ENCODE results near the gene TRABD2B.

Gene TRABD2B

GRCh38 chr1:47870480-47870879 lies 126.7 kb downstream of the TRABD2B start:
- TF ChIP-seq NFIC (IDR thresholded peaks at IDR 0.05) (no peak), EP300 (IDR thresholded peaks at IDR 0.05; ENCODE audit: borderline replicate concordance) (no peak), TEAD4 (IDR thresholded peaks at IDR 0.05) (no peak), FOXM1 (IDR thresholded peaks at IDR 0.05; ENCODE audit: borderline replicate concordance, low read depth) (no peak), EGR1 (IDR thresholded peaks at IDR 0.05) (no peak), ZBTB7A (IDR thresholded peaks at IDR 0.05; ENCODE audit: low read depth) (no peak), YY1 (IDR thresholded peaks at IDR 0.05; ENCODE audit: low read depth) (no peak), CREB1 (IDR thresholded peaks at IDR 0.05; ENCODE audit: low read depth) (no peak), RAD21 (IDR thresholded peaks at IDR 0.05; ENCODE audit: low read depth) (no peak)
- TF ChIP-seq, protein P1, sequence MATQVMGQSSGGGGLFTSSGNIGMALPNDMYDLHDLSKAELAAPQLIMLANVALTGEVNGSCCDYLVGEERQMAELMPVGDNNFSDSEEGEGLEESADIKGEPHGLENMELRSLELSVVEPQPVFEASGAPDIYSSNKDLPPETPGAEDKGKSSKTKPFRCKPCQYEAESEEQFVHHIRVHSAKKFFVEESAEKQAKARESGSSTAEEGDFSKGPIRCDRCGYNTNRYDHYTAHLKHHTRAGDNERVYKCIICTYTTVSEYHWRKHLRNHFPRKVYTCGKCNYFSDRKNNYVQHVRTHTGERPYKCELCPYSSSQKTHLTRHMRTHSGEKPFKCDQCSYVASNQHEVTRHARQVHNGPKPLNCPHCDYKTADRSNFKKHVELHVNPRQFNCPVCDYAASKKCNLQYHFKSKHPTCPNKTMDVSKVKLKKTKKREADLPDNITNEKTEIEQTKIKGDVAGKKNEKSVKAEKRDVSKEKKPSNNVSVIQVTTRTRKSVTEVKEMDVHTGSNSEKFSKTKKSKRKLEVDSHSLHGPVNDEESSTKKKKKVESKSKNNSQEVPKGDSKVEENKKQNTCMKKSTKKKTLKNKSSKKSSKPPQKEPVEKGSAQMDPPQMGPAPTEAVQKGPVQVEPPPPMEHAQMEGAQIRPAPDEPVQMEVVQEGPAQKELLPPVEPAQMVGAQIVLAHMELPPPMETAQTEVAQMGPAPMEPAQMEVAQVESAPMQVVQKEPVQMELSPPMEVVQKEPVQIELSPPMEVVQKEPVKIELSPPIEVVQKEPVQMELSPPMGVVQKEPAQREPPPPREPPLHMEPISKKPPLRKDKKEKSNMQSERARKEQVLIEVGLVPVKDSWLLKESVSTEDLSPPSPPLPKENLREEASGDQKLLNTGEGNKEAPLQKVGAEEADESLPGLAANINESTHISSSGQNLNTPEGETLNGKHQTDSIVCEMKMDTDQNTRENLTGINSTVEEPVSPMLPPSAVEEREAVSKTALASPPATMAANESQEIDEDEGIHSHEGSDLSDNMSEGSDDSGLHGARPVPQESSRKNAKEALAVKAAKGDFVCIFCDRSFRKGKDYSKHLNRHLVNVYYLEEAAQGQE (IDR thresholded peaks at IDR 0.05; ENCODE audit: low read depth), result no peak
- TF ChIP-seq, protein P2, sequence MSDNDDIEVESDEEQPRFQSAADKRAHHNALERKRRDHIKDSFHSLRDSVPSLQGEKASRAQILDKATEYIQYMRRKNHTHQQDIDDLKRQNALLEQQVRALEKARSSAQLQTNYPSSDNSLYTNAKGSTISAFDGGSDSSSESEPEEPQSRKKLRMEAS (IDR thresholded peaks at IDR 0.05), result no peak

DNA sequence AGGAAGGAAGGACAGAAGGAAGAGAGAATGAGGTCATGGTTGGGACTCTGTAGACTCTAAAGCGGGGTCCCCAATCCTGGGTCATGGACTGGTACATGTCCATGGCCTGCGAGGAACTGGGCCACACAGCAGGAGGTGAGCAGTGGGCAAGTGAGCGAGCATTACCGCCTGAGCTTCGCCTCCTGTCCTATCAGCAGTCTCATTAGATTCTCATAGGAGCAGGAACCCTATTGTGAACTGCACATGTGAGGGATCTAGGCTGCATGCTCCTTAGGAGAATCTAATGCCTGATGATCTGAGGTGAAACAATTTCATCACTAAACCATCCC lies 128.9 kb downstream of the TRABD2B start:
- TF ChIP-seq CREB1 (IDR thresholded peaks at IDR 0.05; ENCODE audit: low read depth) (no peak), RAD21 (IDR thresholded peaks at IDR 0.05; ENCODE audit: low read depth) (no peak), FOXM1 (IDR thresholded peaks at IDR 0.05; ENCODE audit: borderline replicate concordance, low read depth) (no peak), EP300 (IDR thresholded peaks at IDR 0.05; ENCODE audit: borderline replicate concordance) (no peak), TAF1 (IDR thresholded peaks at IDR 0.05; ENCODE audit: low read depth) (no peak), TEAD4 (IDR thresholded peaks at IDR 0.05) (no peak), ZBTB7A (IDR thresholded peaks at IDR 0.05; ENCODE audit: low read depth) (no peak), YY1 (IDR thresholded peaks at IDR 0.05; ENCODE audit: low read depth) (no peak)
- TF ChIP-seq, protein P3, sequence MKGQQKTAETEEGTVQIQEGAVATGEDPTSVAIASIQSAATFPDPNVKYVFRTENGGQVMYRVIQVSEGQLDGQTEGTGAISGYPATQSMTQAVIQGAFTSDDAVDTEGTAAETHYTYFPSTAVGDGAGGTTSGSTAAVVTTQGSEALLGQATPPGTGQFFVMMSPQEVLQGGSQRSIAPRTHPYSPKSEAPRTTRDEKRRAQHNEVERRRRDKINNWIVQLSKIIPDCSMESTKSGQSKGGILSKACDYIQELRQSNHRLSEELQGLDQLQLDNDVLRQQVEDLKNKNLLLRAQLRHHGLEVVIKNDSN (IDR thresholded peaks at IDR 0.05), result no peak

DNA sequence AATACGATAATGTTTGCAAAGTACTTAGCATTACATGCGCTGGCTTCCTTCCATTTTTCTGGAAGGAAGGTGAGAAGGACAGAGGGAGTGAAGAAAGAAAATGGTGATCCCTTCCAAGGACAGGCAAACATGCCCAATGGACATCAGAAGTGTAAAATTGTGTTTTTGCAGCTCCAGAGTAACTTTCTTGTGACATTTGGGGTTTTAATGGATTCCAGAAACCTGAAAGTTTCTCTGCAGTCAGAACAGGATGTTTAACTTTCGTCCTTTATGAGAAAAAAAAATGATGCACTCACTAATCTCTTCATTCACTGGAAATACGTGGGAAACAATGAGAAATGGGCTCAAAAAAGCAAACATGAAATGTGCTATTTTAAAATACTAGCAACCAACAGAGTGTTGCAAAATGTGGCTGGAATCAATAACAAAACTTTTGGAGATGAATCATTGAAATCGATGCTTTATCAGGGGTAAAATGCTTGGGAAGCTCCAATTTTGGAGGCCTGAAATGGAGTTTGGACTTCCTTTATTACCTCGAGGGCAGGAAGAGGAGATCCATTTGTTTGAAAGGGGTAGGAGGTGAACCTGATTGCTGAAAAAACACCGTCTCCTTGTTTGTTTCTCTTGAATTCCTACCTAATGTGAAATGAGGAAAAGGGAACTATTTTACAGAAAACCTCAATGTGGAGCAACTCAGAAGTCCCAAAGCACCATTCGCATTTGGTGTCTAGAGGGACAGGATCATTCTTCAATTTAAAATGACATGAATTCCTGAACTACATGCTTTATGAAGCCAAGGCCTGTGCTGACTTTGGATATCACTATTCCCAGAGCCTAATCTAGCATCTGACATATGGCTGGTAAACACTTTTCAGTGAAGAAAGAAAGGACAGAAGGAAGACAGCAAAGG lies 129.5 kb downstream of the TRABD2B start:
- no peak for TF ChIP-seq TEAD4 (IDR thresholded peaks at IDR 0.05)
- TF ChIP-seq CREB1 (IDR thresholded peaks at IDR 0.05; ENCODE audit: low read depth), result no peak
- TF ChIP-seq YY1 (IDR thresholded peaks at IDR 0.05; ENCODE audit: low read depth), result no peak
- no peak for TF ChIP-seq NFIC (IDR thresholded peaks at IDR 0.05)
- TF ChIP-seq TCF12 (IDR thresholded peaks at IDR 0.05; ENCODE audit: low read depth), result no peak
- TF ChIP-seq RAD21 (IDR thresholded peaks at IDR 0.05; ENCODE audit: low read depth), result no peak
- TF ChIP-seq, protein P2 (IDR thresholded peaks at IDR 0.05), result no peak
- no peak for TF ChIP-seq CEBPB (IDR thresholded peaks at IDR 0.05)
- TF ChIP-seq FOXM1 (IDR thresholded peaks at IDR 0.05; ENCODE audit: borderline replicate concordance, low read depth), result no peak
- TF ChIP-seq, protein P1 (IDR thresholded peaks at IDR 0.05; ENCODE audit: low read depth), result no peak
- TF ChIP-seq TAF1 (IDR thresholded peaks at IDR 0.05; ENCODE audit: low read depth), result no peak
- TF ChIP-seq, protein P3 (IDR thresholded peaks at IDR 0.05), result no peak
- TF ChIP-seq EP300 (IDR thresholded peaks at IDR 0.05; ENCODE audit: borderline replicate concordance), result no peak
- TF ChIP-seq ZBTB7A (IDR thresholded peaks at IDR 0.05; ENCODE audit: low read depth), result no peak
- TF ChIP-seq EGR1 (IDR thresholded peaks at IDR 0.05), result no peak

GRCh38 chr1:47866601-47867437 lies 130.4 kb downstream of the TRABD2B start:
- TF ChIP-seq, protein P3 (IDR thresholded peaks at IDR 0.05), result no peak
- no peak for TF ChIP-seq TEAD4 (IDR thresholded peaks at IDR 0.05)
- TF ChIP-seq NFIC (IDR thresholded peaks at IDR 0.05), result no peak
- no peak for TF ChIP-seq EP300 (IDR thresholded peaks at IDR 0.05; ENCODE audit: borderline replicate concordance)
- TF ChIP-seq TAF1 (IDR thresholded peaks at IDR 0.05; ENCODE audit: low read depth), result no peak
- TF ChIP-seq RAD21 (IDR thresholded peaks at IDR 0.05; ENCODE audit: low read depth), result no peak
- no peak for TF ChIP-seq FOXM1 (IDR thresholded peaks at IDR 0.05; ENCODE audit: borderline replicate concordance, low read depth)
- no peak for TF ChIP-seq EGR1 (IDR thresholded peaks at IDR 0.05)
- no peak for TF ChIP-seq YY1 (IDR thresholded peaks at IDR 0.05; ENCODE audit: low read depth)
- TF ChIP-seq, protein P2 (IDR thresholded peaks at IDR 0.05), result no peak
- TF ChIP-seq TCF12 (IDR thresholded peaks at IDR 0.05; ENCODE audit: low read depth), result no peak
- no peak for TF ChIP-seq CREB1 (IDR thresholded peaks at IDR 0.05; ENCODE audit: low read depth)
- TF ChIP-seq, protein P1 (IDR thresholded peaks at IDR 0.05; ENCODE audit: low read depth), result no peak
- TF ChIP-seq ZBTB7A (IDR thresholded peaks at IDR 0.05; ENCODE audit: low read depth), result no peak
- TF ChIP-seq CEBPB (IDR thresholded peaks at IDR 0.05), result no peak
